Ishikawa (cell line): Measurements from ENCODE around the gene ZNF593OS.

Experiments
- CEBPB ChIP-seq: IDR thresholded peaks from 2 replicates; pipeline ENCODE4 v1.6.1; 2012
- CREB1 ChIP-seq: IDR thresholded peaks from 2 replicates; pipeline ENCODE4 v1.6.1; 2012; ENCODE audit warnings: low read depth
- EGR1 ChIP-seq: IDR thresholded peaks from 2 replicates; pipeline ENCODE4 v1.6.1; 2012
- EP300 ChIP-seq: IDR thresholded peaks from 2 replicates; pipeline ENCODE4 v1.6.1; 2012; ENCODE audit warnings: borderline replicate concordance
- FOXM1 ChIP-seq: IDR thresholded peaks from 2 replicates; pipeline ENCODE4 v1.6.1; 2012; ENCODE audit warnings: low read depth, borderline replicate concordance
- NFIC ChIP-seq: IDR thresholded peaks from 2 replicates; pipeline ENCODE4 v1.6.1; 2012
- RAD21 ChIP-seq: IDR thresholded peaks from 2 replicates; pipeline ENCODE4 v1.6.1; 2012; ENCODE audit warnings: low read depth
- TAF1 ChIP-seq: IDR thresholded peaks from 2 replicates; pipeline ENCODE4 v1.6.1; 2012; ENCODE audit warnings: low read depth, mild to moderate bottlenecking
- TCF12 ChIP-seq: IDR thresholded peaks from 2 replicates; pipeline ENCODE4 v1.6.1; 2012; ENCODE audit warnings: low read depth
- TEAD4 ChIP-seq: IDR thresholded peaks from 2 replicates; pipeline ENCODE4 v1.6.1; 2012
- YY1 ChIP-seq: IDR thresholded peaks from 2 replicates; pipeline ENCODE4 v1.6.1; 2012; ENCODE audit warnings: low read depth
- ZBTB7A ChIP-seq: IDR thresholded peaks from 2 replicates; pipeline ENCODE4 v1.6.1; 2012; ENCODE audit warnings: low read depth
- TF ChIP-seq, protein P1 (sequence below): IDR thresholded peaks from 2 replicates; pipeline ENCODE4 v1.6.1; 2012
- TF ChIP-seq, protein P2 (sequence below): IDR thresholded peaks from 2 replicates; pipeline ENCODE4 v1.6.1; 2012
- TF ChIP-seq, protein P3 (sequence below): IDR thresholded peaks from 2 replicates; pipeline ENCODE4 v1.6.1; 2012; ENCODE audit warnings: low read depth, mild to moderate bottlenecking

ZNF593OS gene

DNA sequence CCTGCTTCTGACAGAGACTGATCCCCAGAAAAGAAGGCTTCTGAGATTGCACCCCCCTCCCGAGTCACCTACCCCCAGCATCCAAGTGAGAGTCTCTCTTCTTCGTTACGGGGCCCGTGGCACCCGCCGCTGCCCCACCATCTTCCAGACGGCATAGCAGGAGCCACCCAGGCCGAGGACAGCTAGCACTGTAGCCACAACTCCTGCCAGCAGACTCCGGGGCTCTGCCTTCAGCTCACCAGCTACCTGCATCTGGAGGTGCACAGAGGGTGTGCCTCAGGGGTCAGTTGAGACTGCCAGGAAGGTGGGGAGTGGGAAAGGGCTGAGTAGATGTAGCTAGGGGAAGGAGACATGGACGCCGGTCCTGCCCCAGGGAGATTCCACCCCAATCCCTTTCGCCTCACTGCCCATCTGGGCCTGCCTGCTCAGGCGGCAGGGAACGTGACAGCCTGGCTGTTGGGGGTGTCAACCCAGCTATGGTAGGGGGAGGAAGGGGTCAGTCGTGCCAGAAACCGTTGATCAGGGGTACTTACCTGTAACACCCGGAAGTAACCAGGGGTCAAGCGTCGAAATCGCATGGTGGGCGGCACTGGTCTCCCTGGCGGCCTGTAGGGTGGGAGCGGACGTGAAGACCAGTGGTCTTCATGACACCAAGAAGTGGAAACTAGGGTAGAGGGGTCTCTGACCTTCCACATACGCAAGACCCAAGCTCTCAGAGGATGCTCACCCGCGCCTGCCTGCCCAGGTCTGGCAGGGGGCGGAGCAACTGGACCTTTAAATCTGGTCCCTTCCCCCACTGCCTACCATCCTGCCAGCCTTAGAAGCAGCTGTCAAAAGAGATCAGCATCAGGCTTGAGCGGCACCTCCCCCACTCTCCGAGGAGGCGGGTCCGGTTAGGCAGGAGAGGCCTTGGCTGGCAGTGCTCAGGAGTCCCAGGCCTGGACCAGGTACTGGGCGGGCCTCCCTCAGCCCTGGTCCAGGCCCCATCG, at the start of gene ZNF593OS:
Gene ZNF593OS (minus strand): TSS at position 749 of the 989 bp plus-strand sequence. CDS start 171 bp downstream, at position 578.
- TF ChIP-seq TCF12: no peak
- TF ChIP-seq TEAD4: no peak
- no peak for TF ChIP-seq ZBTB7A
- TF ChIP-seq TAF1: no peak
- TF ChIP-seq CREB1: no peak
- TF ChIP-seq, protein P1, sequence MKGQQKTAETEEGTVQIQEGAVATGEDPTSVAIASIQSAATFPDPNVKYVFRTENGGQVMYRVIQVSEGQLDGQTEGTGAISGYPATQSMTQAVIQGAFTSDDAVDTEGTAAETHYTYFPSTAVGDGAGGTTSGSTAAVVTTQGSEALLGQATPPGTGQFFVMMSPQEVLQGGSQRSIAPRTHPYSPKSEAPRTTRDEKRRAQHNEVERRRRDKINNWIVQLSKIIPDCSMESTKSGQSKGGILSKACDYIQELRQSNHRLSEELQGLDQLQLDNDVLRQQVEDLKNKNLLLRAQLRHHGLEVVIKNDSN: no peak
- no peak for TF ChIP-seq NFIC
- TF ChIP-seq, protein P2, sequence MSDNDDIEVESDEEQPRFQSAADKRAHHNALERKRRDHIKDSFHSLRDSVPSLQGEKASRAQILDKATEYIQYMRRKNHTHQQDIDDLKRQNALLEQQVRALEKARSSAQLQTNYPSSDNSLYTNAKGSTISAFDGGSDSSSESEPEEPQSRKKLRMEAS: no peak
- TF ChIP-seq, protein P3, sequence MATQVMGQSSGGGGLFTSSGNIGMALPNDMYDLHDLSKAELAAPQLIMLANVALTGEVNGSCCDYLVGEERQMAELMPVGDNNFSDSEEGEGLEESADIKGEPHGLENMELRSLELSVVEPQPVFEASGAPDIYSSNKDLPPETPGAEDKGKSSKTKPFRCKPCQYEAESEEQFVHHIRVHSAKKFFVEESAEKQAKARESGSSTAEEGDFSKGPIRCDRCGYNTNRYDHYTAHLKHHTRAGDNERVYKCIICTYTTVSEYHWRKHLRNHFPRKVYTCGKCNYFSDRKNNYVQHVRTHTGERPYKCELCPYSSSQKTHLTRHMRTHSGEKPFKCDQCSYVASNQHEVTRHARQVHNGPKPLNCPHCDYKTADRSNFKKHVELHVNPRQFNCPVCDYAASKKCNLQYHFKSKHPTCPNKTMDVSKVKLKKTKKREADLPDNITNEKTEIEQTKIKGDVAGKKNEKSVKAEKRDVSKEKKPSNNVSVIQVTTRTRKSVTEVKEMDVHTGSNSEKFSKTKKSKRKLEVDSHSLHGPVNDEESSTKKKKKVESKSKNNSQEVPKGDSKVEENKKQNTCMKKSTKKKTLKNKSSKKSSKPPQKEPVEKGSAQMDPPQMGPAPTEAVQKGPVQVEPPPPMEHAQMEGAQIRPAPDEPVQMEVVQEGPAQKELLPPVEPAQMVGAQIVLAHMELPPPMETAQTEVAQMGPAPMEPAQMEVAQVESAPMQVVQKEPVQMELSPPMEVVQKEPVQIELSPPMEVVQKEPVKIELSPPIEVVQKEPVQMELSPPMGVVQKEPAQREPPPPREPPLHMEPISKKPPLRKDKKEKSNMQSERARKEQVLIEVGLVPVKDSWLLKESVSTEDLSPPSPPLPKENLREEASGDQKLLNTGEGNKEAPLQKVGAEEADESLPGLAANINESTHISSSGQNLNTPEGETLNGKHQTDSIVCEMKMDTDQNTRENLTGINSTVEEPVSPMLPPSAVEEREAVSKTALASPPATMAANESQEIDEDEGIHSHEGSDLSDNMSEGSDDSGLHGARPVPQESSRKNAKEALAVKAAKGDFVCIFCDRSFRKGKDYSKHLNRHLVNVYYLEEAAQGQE: no peak
- TF ChIP-seq EP300: no peak
- no peak for TF ChIP-seq FOXM1
- no peak for TF ChIP-seq YY1

DNA sequence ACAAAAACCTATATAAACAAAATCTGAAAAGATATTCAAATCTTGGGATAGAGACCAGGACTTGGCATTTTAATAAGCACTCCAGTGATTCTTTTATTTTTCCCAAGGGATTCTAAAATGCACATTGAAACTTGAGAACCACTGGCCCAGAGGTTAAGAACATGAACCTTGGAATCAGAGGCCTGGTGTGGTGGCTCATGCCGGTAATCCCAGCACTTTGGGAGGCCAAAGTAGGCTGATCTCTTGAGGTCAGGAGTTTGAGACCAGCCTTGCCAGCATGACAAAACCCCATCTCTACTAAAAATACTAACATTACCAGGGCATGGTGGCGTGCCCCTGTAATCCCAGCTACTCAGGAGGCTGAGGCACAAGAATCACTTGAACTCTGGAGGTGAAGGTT, 49.5 kb upstream of the ZNF593OS start:
- TF ChIP-seq, protein P1: no peak
- no peak for TF ChIP-seq EGR1
- TF ChIP-seq, protein P2: no peak
- no peak for TF ChIP-seq NFIC
- no peak for TF ChIP-seq EP300
- TF ChIP-seq TAF1: no peak
- TF ChIP-seq CREB1: no peak
- no peak for TF ChIP-seq FOXM1
- no peak for TF ChIP-seq TEAD4

DNA sequence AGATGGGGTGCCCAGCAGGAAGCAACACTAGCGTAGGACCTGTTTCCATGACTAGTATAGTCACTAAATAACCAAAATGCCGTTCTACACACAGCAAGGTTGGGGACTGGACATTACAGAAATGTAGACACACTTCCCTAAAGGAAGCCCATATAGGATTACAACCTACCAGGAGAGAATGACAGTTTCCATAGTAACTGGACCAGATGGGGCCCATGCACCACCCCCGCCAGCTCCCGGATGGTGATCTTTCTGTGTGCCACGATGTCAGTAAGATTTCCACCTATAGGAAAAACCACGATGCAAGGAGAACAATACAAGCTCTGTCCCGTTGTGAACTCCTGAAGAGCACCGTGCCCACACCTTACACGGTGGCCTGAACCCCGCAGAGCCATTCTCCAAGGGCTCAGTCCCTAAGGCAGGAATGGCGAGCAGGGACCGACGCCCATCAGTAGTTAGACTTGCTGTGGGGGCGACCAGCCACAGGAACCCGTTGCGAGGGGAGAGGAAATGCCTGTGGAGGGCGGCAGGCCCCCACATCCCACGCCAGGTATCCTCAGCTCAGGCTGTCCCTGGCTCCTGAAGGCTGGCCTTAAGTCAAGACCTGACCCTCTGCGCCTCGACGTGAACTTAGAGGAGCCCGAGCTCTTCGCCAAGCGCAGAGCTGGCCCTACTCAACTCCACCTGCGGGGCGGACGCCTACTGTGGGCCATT, 48.7 kb upstream of the ZNF593OS start:
- TF ChIP-seq ZBTB7A: no peak
- TF ChIP-seq CEBPB: no peak
- TF ChIP-seq CREB1: no peak
- TF ChIP-seq, protein P3: no peak
- no peak for TF ChIP-seq FOXM1
- TF ChIP-seq TCF12: no peak
- TF ChIP-seq EP300: no peak
- TF ChIP-seq, protein P2: no peak
- TF ChIP-seq TAF1: no peak
- TF ChIP-seq, protein P1: no peak
- no peak for TF ChIP-seq EGR1
- TF ChIP-seq TEAD4: no peak
- TF ChIP-seq NFIC: no peak
- TF ChIP-seq YY1: no peak
- TF ChIP-seq RAD21: no peak

DNA sequence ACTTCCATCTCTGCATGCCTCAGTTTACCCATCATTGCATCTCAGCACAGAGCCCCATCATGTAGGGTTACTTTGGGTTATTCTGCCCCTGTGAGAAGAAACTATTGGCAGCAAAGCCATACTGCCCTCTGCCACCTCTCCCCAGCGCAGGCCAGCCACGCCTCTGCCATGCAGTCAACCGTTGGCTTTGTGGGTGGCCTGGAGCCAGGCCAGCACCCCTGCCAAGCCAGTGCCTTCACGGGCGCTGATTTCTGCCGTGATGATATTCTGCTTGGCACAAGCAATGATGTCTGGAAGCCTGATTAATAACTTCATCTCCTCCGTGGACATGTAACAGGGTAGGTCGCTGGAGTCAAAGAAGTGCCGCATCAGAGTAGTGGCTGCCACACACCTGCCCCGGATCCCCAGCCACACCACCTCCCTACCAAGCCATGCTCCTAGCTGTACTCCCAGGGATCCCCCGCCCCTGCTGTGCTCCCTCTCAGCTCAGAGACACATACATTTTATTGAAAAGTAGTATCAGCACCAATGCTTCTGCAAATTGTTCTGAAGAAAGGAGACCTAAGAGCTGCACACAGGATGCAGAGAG, 47.4 kb upstream of the ZNF593OS start:
- TF ChIP-seq CEBPB: no peak
- peak; percentile 81 for TF ChIP-seq TCF12
- TF ChIP-seq, protein P1: no peak
- peak; percentile 97 for TF ChIP-seq NFIC
- TF ChIP-seq YY1: no peak
- peak; percentile 65 for TF ChIP-seq TEAD4
- no peak for TF ChIP-seq ZBTB7A
- TF ChIP-seq CREB1: no peak
- TF ChIP-seq, protein P2: peak; percentile 42; the same call in 1 of the 2 replicates
- TF ChIP-seq, protein P3: no peak
- peak; percentile 54; the same call in 1 of the 2 replicates for TF ChIP-seq EP300
- no peak for TF ChIP-seq RAD21
